Activated CD4-positive, alpha-beta T cell treated with anti-CD3 and anti-CD28 coated beads for 48 hours (primary cell): Measurements from ENCODE around the gene WASHC2A.
A peak's percentile ranks its signal among the peaks of the same experiment; 100 is the strongest.
"Not testable (repeated sequence)": the region's sequence is repeated elsewhere in the genome, so short reads cannot be mapped to it uniquely, and the experiment has no call there.

Experiments used
- DNase-seq: peaks from one replicate; pipeline ENCODE4 v3.0.0-alpha.2; 2020

Gene WASHC2A, protein sequence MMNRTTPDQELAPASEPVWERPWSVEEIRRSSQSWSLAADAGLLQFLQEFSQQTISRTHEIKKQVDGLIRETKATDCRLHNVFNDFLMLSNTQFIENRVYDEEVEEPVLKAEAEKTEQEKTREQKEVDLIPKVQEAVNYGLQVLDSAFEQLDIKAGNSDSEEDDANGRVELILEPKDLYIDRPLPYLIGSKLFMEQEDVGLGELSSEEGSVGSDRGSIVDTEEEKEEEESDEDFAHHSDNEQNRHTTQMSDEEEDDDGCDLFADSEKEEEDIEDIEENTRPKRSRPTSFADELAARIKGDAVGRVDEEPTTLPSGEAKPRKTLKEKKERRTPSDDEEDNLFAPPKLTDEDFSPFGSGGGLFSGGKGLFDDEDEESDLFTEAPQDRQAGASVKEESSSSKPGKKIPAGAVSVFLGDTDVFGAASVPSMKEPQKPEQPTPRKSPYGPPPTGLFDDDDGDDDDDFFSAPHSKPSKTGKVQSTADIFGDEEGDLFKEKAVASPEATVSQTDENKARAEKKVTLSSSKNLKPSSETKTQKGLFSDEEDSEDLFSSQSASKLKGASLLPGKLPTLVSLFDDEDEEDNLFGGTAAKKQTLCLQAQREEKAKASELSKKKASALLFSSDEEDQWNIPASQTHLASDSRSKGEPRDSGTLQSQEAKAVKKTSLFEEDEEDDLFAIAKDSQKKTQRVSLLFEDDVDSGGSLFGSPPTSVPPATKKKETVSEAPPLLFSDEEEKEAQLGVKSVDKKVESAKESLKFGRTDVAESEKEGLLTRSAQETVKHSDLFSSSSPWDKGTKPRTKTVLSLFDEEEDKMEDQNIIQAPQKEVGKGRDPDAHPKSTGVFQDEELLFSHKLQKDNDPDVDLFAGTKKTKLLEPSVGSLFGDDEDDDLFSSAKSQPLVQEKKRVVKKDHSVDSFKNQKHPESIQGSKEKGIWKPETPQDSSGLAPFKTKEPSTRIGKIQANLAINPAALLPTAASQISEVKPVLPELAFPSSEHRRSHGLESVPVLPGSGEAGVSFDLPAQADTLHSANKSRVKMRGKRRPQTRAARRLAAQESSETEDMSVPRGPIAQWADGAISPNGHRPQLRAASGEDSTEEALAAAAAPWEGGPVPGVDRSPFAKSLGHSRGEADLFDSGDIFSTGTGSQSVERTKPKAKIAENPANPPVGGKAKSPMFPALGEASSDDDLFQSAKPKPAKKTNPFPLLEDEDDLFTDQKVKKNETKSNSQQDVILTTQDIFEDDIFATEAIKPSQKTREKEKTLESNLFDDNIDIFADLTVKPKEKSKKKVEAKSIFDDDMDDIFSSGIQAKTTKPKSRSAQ (N-terminal part only)

DNA sequence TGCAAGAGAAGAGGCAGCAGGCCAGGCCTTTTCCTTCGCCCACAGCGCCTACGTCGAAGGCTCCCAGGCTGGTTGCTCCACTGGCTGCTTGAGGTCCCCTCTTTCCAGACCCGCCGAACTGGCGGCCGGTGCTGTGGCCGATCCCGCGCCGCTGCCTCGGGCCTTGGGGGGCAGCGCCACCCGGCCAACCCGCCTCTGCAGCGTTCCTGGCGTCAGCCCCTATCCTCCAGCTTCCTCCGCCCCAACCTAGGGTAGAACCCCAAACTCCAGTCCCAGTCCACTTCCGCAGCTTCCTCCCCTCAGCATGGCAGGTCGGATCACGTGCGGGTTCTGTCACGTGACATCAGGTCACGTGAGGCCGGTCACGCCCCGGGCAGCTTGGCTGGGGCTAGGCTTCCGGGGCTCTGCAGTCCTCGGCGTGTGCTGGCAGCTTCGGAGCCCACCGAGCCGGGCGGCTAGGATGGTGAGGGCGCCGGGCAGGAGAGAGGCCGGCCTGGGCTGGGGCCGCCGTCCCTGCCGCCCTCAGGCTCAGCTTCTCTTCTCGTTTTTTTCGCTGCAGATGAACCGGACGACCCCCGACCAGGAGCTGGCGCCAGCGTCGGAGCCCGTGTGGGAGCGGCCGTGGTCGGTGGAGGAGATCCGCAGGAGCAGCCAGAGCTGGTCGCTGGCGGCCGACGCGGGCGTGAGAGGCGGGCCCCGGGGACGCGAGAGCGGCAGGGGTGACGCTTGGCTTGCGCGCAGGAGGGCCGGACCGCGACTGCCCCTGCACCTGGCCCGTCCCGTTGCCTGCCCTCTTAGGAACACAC is at the start of gene WASHC2A:
TSS of gene WASHC2A (plus strand) at position 409 of the 806 bp plus-strand sequence. CDS start at position 461, 52 bp downstream.
- peak; percentile 95 for DNase-seq

GRCh38 chr10:50019279-50019678 is 48.5 kb upstream of the WASHC2A start:
- DNase-seq, result not testable (repeated sequence)

- DNase-seq, result not testable (repeated sequence)
Measured at GRCh38 chr10:50020451-50021024, 47.2 kb upstream of the WASHC2A start.

DNA sequence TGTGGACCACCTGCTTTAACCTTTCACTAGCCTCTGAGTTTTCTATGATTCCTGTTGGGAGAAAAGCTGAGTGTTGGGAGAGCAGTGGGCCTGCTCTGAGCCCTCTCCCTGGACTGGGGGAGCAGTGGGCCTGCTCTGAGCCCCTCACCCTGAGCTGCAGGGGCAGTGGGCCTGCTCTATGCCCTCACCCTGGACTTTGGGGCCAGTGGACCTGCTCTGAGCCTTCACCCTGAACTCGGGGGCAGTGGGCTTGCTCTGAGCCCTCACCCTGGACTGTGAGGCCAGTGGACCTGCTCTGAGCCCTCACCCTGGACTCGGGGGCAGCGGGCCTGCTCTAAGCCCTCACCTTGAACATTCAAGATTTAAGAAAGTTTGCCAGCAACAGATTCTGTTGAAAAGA is 46.1 kb upstream of the WASHC2A start:
- no peak for DNase-seq

DNA sequence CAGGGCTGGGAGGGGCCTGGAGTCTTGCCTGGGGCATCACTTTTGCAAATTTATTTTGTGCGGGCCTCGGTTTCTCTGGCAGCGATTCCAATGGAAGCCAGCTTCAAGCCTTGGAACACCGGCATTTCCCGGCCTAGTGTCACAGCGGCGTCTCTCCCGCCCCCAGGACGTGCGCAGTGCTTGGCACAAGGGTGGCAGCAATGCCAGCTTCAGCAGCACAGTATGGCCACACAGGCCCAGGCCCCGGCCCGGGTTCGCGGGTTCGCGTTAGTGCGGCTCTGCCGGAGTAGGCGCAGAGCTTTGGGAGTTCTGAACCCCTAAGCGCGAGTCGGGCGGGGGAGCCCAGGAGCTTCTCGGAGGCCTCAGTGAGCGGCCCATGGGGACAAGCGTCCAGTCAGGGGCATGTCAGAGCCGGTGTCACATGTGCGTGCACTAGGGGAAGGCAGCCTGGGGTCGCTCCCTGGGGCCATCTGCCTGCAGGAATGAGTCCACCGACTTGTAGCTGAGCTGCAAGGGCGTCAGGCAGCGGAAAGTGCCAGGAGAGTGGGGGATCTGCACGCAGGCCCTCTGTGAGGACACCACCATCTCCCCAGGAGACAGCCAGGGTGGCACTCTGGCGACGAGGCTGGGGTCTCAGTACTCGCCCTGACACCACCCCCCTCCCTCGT is 42.9 kb upstream of the WASHC2A start:
- not testable (repeated sequence) for DNase-seq

- DNase-seq, result no peak
Measured at GRCh38 chr10:50025627-50026026, 42.1 kb upstream of the WASHC2A start.

DNA sequence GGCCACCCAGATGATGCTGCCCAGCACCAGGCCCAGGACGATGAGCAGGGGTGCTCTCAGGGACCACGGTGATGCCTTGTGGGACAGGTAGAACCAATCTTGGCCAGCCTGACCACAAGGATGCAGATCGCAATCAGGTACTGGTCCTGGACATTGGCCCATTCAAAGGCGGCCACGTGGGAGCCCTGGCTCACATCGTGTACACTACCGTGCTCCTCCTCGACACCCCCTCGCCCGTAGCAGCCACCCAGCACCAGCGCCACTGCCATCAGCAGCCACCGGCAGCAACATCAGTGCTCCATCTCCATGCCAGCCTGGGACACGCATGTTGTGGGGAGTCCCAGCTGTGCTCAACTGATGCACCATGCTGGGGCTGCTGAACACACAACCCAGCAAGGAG is 40.6 kb upstream of the WASHC2A start:
- no peak for DNase-seq

GRCh38 chr10:50033481-50033880 is 34.3 kb upstream of the WASHC2A start:
- no peak for DNase-seq

DNA sequence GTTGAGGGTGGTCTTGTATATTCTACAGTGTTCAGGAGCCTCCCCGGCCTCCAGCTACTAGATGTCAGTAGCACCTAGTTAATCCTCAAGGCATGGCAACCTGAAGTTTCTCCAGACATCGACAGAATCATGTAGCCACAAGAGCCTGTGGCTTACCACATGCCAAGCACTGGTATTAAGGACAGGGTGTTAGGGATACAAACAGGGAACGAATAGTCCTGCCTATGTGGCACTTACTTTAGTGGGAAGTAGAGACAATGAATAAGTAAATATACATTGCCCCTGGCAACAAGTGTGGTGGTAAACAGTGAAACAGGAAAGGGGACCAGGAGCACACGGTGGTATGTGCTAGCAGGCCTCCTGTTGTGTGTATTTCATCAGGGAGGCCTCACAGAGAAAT is 32.4 kb upstream of the WASHC2A start:
- DNase-seq, result not testable (repeated sequence)

- peak; percentile 27 for DNase-seq
Measured at GRCh38 chr10:50044941-50045664, 22.7 kb upstream of the WASHC2A start.

- not testable (repeated sequence) for DNase-seq
Measured at GRCh38 chr10:50046457-50046856, 21.3 kb upstream of the WASHC2A start.

GRCh38 chr10:50047594-50047993 is 20.2 kb upstream of the WASHC2A start:
- DNase-seq, result not testable (repeated sequence)

DNA sequence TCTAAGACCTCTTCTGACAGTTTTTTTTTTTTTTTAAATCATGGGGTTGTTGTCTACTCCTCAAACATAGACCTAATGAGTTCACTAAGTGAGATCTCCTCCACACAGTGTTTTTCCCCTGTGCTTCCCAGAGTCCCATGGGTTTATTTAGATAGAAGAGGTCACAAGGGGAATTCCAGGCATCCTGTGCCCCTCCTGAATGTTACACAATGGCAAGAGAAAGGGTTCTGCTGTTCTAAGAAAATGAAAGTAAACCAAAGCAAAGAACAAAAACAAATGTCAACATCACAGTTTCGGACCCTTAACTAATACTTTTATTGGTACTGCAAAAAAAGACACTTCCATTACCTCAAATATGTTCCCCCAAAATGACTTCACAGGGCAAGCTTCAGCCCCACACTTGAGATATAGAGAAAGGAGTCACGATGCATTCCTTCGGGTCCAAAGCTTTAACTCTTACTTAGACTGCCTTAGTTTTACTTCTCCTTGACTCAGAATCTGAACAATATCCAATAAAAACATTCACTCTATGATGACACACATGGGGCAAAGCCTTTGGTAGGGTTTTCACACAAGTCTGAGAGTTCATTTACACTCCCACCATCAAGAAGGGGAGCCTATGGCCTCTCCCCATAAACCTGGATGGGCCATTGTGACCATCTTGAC is 15.6 kb upstream of the WASHC2A start:
- DNase-seq, result not testable (repeated sequence)

DNA sequence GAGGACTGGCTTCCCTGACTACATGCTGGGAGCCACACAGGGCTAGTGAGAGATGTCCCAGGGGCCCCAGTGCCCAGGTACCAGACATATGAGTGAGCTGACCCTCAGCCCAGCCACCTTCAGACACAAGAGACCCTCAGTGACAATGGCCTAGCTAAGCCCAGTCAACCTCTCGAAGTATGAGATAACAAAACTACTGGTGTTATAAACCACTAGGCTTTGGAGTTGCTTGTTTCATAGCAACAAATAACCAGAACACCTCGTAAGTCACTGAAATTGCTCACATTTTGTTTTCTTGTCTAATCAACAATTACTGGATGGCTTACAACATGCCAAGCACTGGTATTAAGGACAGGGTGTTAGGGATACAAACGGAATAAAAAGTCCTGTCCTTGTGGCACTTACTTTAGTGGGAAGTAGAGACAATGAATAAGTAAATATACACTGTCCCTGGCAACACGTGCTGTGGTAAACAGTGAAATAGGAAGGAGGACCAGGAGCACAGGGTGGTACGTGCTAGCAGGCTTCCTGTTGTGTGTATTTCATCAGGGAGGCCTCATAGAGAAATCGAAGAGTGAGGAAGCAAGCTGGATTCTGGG is 14.9 kb upstream of the WASHC2A start:
- not testable (repeated sequence) for DNase-seq

DNA sequence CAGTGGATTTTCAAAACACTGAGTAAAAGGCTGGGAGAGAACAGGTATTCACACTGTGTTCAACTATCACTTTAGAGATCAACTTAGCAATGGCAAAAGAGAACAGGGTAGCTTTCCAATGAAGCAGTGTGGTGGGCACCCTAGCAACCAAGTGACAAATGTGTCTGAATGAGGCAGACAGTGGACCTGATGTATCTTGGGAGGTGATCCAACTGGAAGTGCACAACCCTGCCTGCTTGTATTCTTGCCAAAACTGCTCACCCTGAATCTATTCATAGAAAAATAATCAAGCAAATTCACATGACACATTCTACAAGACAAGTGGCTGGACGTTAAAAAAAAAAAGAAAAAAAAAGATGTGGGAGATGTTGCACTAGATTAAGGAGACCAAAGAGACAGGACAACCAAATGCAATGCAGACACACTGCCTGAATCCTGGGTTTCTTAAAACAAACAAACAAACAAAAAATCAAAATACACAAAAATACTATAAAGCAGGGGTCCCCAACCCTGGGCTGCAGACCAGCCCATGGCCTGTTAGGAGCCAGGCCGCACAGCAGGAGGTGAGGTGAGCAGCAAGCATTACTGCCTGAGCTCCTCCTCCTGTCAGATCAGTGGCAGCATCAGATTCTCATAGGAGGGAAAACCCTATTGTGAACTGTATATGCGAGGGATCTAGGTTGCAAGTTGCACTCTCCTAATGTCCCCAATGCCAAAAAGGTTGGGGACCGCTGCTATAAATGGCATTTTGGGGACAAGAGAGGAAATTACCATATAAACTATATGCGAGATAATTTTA is 12.1 kb upstream of the WASHC2A start:
- DNase-seq, result not testable (repeated sequence)

GRCh38 chr10:50056654-50057053 is 11.1 kb upstream of the WASHC2A start:
- not testable (repeated sequence) for DNase-seq

- DNase-seq, result not testable (repeated sequence)
Measured at GRCh38 chr10:50058727-50059126, 9.0 kb upstream of the WASHC2A start.

GRCh38 chr10:50059946-50060345 is 7.8 kb upstream of the WASHC2A start:
- not testable (repeated sequence) for DNase-seq
